NCI-H146 (cell line): ENCODE results near the gene NEK6.

Experiments used
- DNase-seq: peaks from one replicate; lab custom pipeline; 2025; lab: John Stamatoyannopoulos, UW

NEK6 gene

DNA sequence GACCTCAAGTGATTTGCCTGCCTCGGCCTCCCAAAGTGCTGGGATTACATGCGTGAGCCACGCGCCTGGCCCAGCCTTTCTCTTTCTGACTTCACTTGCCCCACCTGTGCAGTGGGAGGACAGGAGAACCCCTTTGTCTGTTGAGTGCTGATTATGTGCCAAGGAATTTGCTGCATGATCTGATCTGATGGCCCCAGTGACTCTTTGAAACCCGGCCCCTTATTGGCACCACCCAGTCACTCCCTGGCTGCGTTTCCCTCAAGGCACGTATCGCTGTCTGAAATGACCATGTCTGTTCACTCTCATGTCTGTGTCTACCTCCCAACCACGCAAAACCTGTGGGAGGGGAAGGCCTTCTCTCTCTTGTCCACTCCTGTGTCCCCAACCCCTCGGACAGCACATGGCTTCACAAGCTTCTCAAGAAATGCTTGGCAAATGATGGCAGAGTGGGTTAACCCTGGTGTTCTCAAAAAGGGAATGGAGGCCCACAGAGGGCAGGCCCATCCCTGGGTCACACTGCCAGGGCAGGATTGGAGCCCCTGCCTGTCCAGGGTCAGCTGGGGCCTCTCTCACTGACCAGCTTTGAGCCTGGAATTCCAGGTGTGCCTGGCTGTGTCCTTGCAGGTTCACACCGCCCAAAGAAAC, 21.9 kb downstream of the NEK6 start:
- no peak for DNase-seq

DNA sequence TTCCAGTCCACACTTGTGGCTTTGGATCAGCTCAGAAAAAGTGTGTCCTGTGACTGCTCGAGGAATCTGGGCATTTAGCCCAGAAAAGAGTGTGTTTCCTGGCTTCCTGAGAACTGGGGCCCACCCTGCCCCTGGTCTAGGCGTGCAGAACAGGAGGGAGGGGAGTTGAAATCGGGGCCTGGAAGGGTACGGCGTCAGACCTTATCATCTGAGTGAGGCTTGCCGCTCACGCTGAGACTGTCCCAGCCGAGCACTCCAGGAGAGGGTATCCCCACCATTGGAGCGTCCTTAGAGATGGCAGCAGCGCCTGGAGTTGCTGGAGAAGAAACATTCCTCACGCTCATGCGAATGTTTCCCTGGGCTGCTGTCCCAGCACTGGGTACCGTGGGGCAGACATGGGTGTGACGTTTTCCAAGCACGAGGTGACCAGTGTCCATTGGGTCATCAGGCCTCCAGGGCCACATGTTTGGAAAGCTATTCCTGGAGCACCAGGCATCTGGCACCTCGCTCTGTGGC, 22.5 kb downstream of the NEK6 start:
- DNase-seq: no peak

DNA sequence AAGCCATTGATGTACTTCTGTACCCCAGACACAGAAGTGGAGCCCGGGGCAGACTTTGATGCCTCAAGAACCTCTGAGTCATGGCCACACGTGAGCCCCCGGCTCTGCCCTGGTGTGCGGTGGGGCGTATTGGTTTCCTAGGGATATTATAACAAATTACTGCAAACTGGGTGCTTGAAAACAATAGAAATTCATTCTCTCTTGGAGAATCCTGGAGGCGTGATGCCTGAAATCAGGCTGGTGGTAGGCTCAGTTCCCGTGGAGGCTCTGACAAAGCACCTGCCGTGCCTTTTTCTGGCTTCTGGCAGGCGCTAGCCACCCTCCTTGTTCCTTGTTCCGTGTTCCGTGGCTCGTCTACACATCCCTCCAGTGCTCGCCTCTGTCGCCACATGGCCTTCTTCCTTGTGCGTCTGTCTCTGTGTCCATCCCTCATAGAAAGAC, 24.2 kb downstream of the NEK6 start:
- DNase-seq: no peak

DNA sequence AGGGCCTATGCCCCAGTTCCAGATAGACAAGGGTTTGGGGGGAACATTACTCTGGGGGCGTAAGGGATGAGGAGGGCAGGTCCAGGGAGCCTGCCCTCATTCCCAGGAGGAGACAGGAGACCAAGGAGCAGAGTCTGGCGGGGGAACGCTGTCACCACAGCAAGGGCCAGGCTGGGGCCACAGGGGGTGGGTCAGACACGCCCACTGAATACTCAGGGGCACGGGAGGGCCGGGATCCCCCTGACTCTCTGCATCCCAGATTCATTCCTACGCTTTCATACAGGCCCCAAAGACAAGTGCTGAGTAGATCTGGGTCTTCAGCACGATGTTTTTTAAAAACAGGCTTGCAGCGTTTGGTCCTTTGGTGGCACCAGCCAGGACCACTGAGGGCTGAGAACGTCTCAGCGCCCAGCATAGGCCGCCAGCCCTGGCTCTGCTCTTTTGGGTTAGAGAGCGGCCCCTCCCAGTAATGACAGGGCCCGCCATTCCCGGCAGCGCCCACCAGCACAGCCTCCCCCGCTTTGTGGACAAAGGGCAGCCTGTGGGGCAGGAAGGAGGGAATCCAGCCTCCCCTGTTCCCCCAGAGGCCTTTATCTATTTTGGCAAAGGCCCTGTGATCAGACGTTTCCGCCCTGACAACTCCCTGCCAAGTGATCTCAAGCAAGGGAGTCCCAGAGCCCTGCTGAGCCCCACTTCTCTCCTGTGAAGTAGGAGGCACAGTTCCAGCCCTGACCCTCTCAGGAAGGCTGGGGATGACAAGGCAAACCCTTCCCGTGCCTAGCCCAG, 24.9 kb downstream of the NEK6 start:
- DNase-seq: no peak

DNA sequence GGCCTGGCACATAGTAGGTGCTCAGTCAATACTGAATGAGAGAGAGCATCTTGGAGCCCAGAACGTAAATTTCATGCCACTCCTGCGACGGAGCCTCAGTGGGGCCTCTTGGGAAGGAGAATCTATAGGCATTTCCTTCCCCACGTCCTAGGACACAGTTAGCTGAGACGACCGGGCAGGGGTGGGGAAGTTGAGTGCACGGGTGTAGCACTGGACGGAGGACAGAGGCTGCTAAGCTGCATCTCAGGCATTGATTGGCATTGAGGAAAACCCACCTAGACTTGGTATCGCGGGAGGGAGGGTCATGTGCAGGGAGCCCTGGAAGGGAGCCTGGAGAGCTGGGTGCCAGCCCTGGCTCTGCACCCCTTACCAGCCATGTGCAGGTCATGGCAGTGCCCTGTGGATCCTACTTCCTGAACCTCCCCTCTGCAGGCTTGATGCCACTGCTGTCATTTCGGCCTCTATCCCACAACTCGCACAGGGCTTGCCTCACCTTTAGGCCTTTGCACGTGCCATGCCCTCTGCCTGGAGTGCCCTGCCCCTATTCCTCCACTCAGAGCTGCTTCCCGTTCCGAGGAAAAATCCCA, 25.6 kb downstream of the NEK6 start:
- no peak for DNase-seq

DNA sequence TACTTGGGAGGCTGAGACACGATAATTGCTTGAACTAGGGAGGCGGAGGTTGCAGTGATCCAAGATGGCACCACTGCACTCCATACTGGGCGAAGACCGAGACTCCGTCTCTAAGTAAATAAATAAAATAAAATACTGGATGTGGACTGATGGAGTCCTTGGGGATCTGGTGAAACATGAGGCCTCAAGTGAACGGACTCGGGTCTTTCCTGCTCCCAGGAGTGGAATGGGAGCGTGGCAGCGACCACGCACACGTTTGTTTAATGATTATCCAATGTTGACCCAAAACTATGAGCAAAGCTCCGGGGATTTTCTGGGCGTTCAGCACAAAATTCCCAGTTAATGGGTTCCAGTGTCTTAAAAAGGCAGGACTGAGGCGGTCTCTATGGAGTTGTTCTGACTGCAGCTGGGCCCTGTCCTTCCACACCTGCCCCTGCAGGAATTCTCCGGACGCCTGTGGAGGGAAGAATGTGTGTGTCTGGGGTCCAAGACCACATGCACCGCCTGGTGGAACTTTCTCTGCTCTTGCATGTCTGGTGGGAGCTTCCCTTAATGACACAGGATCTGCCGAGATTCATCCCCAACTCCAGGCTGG, 26.6 kb downstream of the NEK6 start:
- no peak for DNase-seq

DNA sequence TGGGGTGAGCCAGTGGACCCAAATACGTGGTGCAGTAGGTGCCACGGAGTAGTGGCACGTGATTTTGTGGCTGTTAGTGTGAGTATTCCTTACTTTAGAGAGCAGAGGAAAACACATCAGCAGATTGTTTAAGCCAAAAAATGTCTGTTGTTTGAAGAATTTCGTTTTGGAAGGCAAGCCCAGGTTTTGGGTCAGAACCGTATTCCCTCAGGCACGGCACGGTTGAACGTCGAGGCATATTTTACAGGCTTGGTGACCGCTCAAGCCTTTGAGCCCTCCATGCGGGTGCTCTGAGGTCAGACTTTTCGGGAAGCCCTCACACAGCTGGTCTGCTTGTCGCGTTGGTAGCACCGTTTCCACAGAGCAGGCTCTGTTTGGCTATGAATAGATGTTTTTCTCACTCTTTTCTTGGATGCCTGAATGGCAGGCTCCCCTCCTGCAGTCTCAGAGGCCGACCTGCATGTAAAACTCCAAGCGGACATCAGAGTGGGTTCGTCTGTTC, 27.2 kb downstream of the NEK6 start:
- no peak for DNase-seq

DNA sequence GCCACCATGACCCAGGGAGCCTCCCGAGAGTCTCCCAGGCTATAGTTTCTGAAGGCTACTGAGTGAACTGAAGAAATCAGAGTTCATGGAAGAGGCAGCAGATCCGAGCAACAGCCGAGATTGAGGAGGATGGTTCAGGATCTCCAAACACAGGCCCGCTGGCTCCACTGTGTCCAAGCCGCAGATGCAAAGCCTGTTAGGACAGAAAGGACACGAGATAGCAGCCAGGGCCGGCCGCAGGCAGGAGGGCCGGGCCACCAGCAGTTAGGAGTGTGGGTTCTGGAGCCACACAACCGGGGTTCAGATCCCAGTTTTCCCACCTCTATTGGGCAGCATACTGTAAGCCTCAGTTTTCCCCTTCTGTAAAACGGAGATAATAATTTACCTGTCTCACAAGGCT, 27.7 kb downstream of the NEK6 start:
- DNase-seq: no peak

DNA sequence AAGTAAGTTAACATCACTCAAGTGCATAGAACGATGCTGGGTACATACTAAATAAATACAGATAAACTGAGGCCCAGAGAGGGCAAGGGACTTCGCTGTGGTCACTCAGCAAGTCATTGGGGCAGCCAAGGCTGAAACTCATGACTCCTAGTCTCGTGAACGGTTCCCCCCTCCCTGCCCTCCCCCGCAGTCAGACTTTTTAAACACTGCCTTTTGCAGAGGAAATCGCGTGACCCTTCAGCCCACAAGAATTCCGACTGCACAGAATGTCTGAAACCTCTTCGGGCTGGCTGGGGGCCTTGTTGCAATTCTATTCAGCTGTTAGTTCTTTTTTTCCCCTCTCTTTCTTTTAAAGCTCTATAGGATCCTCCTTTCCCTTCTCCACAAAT, 28.1 kb downstream of the NEK6 start:
- DNase-seq: no peak

DNA sequence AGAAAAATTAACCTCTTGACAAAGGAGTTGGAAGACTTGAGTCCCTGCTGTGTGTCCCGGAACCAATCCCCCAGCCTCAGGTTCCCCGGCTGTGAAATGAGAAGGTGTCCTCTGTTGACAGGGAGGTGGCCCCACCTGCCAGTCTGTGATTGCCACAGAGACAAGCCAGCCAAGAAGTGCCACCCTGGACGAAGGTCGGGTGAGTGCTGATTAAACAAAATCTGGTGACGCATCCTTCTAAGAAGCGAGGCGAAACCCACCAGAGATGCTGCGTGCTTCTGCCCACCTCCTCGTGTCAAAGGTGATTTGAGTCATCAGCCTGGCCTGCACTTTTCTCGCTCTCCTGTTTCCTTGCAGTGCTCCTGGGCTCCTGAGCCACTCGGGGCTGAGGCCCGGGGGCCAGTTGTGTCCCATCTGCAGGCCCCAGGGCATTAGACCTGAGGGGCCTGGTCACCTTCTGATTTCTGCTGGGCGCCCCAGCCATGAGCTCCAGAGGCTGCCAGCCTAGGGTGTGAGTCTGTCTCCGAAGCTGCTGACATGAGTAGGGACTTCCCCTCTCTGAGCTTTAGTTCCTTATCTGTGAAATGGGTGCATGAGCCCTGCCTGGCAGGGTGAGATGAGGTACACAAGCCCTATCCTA, 28.7 kb downstream of the NEK6 start:
- no peak for DNase-seq

DNA sequence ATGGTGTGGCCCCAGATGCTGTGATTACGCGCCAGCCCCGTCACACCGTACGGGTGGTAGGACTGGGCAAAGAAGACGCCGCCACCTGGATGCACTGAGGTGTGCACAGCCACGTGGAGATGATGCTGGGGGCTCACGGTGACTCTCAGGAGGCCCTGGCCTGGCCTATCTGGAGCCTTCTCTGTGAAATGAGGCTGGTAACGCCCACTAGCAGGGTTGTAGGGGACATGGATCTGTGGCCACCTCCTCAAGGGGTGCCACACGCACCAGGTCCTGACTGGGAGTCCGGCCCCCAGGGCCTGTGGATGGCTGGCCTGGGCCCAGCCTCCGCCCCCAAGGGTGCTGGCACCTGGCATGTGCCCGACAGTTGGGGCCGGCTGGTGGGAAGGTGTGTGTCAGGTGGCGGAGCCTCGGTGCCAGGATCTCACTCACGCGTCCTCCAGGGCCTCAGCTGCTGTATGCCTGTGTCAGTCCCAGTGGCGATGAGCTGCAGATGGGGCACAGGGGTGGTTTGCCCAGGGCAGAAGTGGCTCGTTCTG, 32.4 kb downstream of the NEK6 start:
- DNase-seq: no peak

DNA sequence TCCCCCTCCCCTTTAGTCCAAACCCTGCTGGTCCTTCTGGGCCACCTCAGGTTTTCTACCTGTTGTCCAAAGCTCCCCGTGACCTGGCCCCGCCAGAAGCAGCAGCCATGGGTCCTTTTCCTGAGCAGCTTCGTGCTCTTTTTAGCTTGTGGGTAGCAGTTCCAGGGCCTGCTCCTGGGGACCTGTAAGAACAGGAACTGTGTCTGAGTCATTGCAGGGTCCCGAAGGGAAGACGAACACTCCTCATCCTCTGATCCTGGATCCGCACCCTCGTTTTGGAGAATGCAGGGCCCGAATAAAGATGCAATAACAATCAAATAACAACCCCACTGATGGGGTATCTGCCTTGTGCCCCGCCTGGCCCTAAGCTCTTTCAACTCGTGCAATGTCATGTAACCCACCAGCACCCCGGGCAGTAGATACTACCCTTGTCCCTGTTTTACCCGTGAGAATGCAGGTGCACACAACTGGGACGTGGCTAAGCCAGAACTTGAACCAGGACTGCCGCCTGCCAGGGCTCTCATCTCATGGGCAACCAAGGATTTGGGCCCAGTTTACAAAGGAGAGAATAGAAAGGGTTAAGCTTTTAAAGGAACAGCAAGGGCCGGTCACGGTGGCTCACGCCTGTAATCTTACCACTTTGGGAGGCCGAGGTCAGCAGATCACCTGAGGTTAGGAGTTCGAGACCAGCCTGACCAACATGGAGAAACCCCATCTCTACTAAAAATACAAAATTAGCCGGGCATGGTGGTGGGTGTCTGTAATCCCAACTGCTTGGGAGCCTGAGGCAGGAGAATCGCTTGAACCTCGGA, 33.2 kb downstream of the NEK6 start:
- DNase-seq: no peak

DNA sequence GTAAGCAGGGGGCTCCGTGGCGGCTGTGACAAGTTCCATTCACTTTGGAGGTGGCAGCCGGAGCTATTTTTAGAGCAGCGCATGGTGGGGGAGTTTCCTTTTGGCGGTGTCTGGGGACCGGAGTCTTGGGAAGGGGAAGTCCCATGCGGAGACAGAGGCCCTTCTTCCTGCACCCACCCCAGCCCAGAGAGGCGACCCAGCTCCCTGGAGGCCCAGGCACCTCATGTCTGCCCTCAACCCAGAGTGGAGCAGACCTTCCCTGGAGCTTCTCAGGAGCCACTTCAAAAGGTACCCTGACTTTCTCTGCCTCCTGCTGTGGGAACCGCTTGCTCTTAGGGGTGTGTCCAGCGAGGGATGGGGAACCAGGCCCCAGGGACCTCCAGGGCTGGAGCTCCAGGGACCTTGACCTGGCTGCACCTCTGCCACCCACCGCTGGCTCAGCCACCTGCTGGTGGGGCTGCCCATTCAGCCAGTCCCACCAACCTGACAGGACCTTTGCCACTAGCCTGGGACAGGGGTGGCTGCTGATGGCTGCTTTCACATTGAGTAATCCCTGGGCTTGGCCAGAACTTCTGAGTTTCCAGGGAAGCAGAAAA, 34.1 kb downstream of the NEK6 start:
- no peak for DNase-seq

DNA sequence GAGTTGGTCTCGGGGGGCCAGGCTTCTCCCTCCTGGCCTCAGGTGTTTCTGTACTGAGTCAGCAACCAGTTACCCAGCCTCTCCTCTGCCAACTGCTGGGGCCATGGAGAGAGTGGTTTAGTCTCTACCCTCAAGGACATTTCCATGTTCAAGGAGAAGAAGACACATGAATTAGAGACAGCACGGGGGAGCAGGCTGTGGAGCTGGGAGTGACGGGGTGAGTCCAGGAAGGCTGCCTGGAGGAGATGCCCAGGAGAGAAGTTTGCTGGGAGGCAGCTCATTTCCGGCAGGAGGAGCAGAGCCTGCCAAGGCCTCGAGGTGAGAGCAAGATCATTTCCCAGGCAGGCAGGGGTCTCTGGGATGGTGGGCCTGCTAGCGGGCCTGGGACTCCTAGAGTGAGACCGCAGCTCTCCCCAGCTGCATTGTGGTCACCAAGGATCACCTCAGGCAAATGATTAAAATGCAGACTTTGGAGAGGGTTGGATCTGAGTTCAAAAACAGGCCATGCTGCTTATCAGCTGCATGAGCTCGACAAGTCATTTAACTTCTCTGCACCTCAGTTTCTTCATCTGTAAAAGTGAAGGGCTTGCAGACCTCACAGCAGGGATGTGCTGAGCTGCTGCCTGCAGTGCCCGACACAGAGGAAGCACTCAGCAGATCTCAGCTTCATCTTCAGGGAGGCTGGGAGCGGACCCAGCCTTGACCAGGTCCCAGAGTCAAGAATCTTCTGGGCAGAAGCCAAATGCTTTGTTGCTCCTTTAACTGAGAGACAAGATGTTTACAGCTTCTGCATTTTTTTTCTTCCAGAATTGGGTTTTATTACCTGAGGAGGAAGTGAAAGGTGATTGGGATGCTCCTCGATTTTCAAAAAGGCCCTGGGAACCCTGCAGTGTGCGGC, 35.2 kb downstream of the NEK6 start:
- no peak for DNase-seq

DNA sequence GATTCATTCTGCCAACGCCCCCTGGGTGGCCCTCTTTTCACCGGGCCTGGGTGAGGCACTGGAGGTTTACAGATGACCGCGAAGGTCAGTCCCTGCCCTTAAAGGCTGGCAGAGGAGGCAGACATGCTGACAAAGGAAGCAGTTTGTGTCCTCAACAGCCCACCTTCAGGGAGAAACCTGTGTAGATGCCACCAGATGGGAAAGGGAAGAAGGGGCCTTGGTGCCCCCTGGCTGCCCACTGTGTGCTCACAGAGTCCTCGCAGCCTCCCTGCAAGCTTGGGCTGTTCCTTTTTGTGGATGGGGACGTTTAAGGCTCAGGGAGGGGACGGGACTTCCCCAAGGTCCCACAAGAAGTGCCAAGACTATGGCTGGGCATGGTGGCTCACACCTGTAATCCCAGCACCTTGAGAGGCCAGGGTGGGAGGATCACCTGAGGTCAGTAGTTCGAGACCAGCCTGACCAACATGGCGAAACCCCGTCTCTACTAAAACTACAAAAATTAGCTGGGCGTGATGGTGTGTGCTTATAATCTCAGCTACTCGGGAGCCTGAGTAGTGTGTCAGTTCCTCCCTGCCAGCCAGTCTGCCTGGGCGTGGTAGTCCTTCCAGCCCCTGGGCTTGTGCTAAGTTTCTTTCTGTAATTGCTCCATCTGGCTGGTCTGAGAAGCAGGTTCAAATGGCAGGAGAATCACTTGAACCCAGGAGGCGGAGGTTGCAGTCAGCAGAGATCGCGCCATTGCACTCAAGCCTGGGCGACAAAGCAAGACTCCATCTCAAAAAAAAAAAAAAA, 36.2 kb downstream of the NEK6 start:
- DNase-seq: no peak

DNA sequence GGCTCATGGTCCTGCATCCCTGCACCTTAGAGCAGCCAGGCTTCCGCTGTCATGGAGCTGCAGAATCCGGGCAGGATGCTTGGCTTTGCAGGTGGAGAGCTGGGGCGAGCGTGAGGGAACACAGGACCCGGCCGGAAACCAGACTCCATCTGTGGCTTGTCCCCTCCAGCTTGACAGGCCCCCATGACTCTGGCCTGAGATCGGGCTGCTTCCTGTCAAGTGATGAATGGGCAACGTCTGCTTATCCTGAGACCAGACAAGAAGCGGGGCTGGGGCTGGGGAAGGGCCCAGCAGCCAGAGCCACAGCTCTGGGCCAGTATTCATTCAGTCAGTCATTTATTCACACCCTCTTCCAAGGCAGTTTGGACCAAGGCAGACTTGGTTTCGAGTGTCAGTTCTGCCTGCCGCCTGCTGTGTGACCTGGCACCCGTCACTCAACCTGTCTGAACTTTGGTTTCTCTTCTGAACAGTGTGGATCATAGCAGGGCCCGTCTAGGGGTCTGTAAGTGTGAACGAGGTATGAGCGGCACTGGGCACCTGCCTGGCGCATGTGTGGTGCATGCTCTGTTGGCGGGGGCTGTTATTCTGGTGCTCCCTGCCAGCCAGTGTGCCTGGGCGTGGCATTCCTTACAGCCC, 37.5 kb downstream of the NEK6 start:
- DNase-seq: no peak

DNA sequence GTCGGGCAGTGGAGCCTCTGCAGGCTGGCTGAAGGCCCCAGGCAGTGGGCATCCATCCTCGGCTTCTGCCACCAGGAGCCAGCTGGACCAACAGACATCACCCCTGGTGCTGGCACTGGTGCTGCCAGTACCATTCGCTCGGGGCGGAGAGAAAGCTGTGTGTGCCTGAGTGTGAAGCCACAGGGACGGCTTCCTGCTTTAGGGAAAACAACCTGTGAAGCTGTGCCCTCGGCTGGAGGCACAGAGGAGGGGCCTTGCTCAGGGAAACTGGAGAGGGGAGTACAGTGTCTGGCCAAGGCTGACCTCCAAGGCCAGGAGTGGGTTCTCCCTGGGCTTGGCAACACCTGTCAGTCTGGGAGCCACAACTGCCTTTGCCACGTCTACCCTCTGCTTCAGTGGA, 38.3 kb downstream of the NEK6 start:
- no peak for DNase-seq
